GM21786 (cell line): ENCODE data around the gene SFXN2.
"Not testable (repeated sequence)": the region's sequence is repeated elsewhere in the genome, so short reads cannot be mapped to it uniquely, and the experiment has no call there.

Experiments used
- ATAC-seq: cut with Tn5 transposase; IDR thresholded peaks from one replicate; pipeline ENCODE4 v1.9.1; 2021; ENCODE audit not compliant: unreplicated experiment

The SFXN2 gene

DNA sequence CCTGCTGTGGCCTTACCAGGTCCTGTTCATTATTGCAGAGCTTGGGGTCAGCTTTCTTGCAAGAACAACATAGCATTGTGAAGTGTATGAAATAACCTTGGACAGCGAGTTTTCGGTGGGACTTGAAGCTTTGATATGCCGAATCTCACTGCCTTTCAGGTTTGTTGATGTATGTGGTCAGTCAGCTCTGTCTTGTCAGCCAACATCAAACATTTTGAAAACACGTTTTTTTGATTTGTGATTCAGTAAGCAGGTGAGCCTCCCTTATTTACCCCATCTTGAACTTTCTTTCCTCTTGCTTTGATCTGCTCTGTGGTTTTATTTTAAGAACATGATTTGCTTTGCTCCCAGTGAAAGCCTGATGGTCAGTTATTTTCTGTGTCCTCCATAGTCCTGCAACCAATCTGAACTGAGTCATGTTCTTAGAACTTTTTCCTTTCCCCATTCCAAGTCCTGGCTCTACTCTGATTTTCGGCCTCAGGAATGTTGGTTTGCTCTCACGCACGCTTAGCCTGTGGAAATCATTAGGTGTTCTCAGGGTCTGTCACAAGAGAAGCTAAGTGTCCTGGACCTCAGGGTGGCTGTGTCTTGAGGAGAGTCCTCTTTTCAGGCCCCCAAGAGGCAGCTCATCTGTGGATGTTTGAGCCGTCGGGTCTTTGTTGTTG lies 38.0 kb downstream of the SFXN2 start:
- ATAC-seq, result no peak

DNA sequence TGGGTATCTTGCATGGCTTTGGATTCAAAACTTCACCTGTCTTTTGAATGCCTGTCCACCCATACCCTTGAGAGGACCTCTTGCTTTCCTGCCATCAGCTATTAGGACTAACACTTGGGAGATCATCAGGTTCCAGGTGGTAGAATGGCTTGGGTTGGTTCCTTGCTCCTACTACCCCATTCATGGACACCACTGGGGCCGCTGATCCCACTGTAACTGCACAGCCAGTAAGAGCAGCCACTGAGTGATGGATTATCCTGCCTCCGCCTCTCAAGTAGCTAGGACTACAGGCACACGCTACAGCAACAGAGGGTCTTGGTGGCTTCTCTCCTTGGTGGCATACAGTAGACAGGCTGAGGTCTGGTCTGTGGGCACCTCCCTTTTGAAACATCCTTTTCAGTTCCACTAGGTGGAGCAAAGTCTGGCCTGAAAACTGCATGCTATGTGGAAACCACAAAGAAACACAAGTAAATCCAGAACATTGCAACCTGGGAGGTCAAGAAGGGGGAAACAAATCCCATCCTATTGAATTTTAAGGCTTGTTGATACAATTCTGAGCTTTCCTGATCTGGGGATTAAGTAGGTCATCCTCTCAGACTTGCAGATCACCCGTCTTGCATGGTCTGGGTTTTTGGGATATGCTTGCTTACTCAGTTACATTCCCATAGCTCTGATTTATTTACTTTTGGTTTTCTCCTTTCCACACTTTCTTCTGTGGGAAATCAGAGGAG lies 38.7 kb downstream of the SFXN2 start:
- no peak for ATAC-seq

DNA sequence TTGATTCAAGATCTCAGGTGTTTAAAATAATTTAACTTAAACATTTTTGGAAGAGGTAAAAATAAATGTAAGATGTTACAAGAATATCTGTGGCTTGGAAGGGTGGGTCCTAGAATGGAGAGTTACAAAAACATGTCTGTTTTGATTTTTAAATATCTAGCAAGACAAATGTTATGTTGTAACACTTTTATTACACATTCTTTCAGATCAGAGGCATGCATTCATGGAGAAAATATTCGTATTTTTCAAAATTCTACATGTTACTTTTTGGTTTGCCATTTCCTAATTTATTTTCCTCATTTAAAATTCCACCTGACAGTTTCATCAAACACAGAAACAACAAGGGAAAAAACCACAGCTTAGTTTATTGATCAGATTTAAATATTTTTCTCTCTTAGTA lies 39.3 kb downstream of the SFXN2 start:
- no peak for ATAC-seq

- no peak for ATAC-seq
Measured at GRCh38 chr10:102757323-102757722, 42.9 kb downstream of the SFXN2 start.

GRCh38 chr10:102758240-102758932 lies 44.0 kb downstream of the SFXN2 start:
- no peak for ATAC-seq

- ATAC-seq, result not testable (repeated sequence)
Measured at GRCh38 chr10:102758933-102759262, 44.5 kb downstream of the SFXN2 start.

DNA sequence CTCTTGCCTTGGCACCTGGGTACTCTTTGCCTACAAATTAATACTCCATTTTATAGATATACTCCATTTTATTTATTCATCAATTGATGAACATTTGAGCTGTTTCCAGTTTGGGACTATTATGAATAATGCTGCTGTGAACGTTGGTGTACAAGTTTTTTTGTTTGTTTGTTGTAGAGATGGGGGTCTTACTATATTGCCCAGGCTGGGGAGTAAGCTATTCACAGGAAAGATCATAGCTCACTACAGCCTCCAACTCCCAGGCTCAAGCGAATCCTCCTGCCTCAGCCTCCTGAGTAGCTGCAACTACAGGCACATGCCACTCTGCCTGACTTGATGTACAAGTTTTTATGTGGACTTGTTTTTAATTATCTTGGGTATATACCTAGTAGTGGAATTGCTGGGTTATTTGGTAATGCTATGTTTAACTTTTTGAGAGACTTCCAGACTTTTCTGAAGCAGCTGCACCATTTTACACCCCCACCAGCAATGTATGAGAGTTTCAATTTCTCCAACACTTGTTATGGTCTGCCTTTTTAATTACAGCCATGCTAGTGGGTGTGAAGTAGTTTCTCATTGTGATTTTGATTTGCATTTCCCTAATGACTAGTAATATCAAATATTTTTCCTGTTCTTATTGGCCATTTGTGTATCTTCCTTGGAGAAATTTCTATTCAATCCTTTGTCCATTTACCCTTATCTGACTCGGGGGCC lies 45.2 kb downstream of the SFXN2 start:
- ATAC-seq, result no peak

DNA sequence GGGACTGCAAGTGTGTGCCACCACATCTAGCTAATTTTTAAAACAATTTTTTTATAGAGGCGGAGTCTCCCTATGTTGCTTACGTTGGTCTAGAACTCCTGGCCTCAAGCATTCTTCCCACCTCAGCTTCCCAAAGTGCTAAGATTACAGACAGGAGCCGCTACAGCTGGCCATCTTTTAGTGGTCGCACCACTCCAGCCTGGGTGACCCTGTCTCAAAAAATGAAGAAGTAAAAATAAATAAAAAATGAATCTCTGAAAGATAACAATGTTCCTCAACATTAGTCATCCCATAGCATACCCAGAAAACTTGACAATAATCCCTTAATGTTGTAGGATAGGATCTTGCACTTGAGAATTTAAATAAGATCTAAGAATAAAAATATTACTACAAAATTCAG lies 47.5 kb downstream of the SFXN2 start:
- ATAC-seq, result no peak

GRCh38 chr10:102762401-102763015 lies 48.1 kb downstream of the SFXN2 start:
- ATAC-seq, result no peak

- ATAC-seq, result no peak
Measured at GRCh38 chr10:102763037-102763607, 48.7 kb downstream of the SFXN2 start.

DNA sequence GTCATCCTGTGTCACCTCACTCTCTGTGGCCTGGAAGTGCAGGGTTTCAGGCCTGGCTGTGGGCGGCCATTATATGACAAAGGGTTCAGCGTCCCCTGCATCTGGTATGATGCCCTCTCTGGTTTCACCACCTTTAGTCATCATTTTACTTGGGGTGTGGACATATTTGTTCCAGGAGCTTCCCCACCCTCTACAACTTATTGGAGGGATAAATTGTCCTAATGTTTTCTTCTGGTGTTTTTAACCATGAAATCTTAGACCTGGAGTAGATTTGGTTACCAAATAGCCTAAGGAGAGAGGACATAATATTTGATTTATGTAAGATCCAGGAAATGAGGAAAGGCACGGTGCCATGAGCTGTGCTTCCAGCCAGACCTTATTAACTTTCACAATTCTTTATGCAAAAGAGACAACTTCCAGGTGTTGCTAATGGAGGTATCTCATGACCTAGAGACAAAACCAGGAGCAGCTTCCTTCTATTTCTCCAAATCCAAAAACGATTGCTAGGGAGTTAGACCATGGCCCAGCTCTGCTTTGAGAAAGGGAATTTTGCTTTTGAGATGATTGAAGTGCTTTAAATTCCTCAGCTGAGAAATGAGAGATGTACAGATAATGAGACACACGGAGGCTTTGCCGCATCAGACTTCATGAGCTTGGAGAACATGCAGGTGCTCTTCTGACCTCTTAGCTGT lies 50.2 kb downstream of the SFXN2 start:
- no peak for ATAC-seq

DNA sequence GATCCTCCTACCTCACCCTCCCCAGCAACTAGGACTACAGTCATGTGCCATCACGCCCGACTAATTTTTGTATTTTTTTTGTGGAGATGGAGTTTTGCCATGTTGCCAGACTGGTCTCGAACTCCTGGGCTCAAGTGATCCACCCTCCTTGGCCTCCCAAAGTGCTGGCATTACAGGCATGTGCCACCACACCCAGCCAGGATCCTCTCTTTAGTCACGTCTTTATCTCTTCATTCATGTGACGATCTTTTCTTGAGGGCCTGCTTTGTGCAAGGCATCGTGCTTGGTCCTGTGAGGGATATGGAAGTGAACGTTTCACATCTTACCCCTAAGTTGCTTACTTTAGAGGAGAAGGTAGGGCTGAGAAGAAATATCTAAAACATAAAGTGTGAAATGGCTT lies 50.9 kb downstream of the SFXN2 start:
- no peak for ATAC-seq

- ATAC-seq, result no peak
Measured at GRCh38 chr10:102767428-102768160, 53.2 kb downstream of the SFXN2 start.

- ATAC-seq, result no peak
Measured at GRCh38 chr10:102769375-102770107, 55.1 kb downstream of the SFXN2 start.

DNA sequence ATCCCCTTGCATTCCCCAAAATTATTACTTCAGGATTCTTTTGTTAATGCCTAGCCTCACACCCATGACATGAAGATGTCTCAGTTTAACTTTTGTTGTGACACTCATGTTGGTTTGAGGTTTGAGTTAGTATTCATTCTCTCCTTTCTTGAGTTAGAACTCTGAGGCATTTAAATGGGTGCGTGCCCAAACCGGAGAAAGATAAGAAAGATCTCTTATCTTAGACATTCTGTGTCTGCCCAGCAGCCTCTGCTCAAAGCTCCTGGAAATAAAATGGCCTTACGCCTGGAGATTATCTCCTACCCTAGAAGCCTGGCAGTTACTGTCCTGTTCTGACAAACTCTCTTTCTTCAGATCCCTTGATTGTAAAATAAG lies 55.7 kb downstream of the SFXN2 start:
- ATAC-seq, result no peak

DNA sequence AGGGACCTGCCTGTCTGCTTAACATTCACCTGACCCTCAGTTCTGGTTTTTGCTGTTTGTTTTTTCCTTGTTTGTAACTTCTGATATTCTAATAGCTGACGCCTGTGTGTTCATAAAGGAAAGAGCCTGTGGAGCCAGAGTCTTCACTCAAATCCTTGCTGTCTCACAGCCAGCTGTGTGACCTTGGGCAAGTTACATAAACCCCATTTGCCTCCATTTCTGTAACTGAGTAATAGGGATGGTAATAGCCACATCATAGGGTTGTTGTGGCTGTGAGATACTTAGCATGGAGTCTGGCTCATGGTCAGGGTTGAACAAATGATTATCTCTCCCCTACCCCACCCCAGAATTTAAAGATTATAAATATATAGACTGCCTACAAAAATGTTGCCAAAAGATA lies 56.4 kb downstream of the SFXN2 start:
- no peak for ATAC-seq

DNA sequence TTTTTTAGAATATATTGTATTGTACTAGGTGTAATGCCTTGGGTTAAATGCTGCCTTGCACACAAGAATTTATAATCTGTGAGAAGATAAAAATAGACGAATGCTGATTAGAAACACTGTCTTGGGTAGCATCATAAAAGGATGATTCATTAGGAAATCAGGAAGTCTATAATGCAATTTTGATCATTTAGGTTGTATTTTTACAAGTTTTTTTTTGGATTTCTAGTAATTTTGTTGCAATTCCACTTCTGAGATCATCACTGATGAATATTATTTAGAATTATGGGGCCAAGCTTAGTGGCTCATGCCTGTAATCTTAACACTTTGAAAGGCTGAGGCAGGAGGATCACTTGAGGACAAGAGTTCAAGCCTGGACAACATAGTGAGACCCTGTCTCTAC lies 58.9 kb downstream of the SFXN2 start:
- ATAC-seq, result no peak

GRCh38 chr10:102773986-102774385 lies 59.5 kb downstream of the SFXN2 start:
- ATAC-seq, result no peak
